Endothelial cell of umbilical vein (primary cell): Measurements from ENCODE around the gene GLP2R. TPM values are rescaled to one million over a fixed set of nuclear protein-coding genes. Genes with fewer than 3 reads are reported as not detected.

Source experiments
- BruUV-seq: library from RNA; stranded (reverse); fragments of 400-500 nt; replicated peaks from 2 replicates; lab custom pipeline; 2021; lab: Mats Ljungman, UMichigan
- CTCF ChIA-PET: fragments of 300-600, 350-600 bp; sonication (Branson Sonifier 250); formaldehyde crosslinking; loops from one replicate; lab custom pipeline; 2021; ENCODE audit warnings: antibody characterized with exemption, inconsistent platforms; lab: Charles Lee
- POLR2A ChIA-PET: fragments of 300-600, 350-600 bp; sonication (Branson Sonifier 250); formaldehyde crosslinking; loops from one replicate; lab custom pipeline; 2021; ENCODE audit warnings: antibody characterized with exemption, inconsistent platforms; lab: Charles Lee
- DNase-seq: peaks from one replicate; pipeline ENCODE4 v3.0.0-alpha.2; 2011; ENCODE audit warnings: low read depth, low spot score
- FAIRE-seq: peaks from 2 replicates; lab custom pipeline; 2011; peaks lifted over from hg19 to GRCh38; lab: Jason Lieb, UNC
- H2AFZ ChIP-seq: 2 replicates; pipeline ENCODE4 v1.6.0; 2012; ENCODE audit warnings: low read depth, low read length, control low read depth, inconsistent platforms
- H3K27ac ChIP-seq: 2 replicates; pipeline ENCODE4 v1.5.1; 2011; ENCODE audit warnings: low read depth, mild to moderate bottlenecking, control low read depth, low read length, moderate library complexity; ENCODE audit not compliant: insufficient read depth
- H3K27me3 ChIP-seq, 2 experiments: 2 replicates each; pipeline versions ENCODE4 v1.6.0 to v1.6.1; 2011; ENCODE audit warnings: low read length in 2 of 2, mixed read lengths in 1 of 2; ENCODE audit not compliant: control insufficient read depth in 2 of 2, insufficient read depth in 2 of 2
- H3K36me3 ChIP-seq, 2 experiments: 2 replicates in 1 of 2; 3 replicates in 1 of 2; pipeline ENCODE4 v1.5.1; 2011; ENCODE audit warnings: low read length in 2 of 2, mild to moderate bottlenecking in 1 of 2, moderate library complexity in 1 of 2; ENCODE audit not compliant: control insufficient read depth in 2 of 2, insufficient read depth in 2 of 2; ENCODE audit errors: extremely low read depth in 1 of 2
- H3K4me1 ChIP-seq: 3 replicates; pipeline ENCODE4 v1.5.1; 2011; ENCODE audit warnings: mild to moderate bottlenecking, low read length; ENCODE audit not compliant: control insufficient read depth, insufficient read depth; ENCODE audit errors: extremely low read depth
- H3K4me2 ChIP-seq: 2 replicates; pipeline ENCODE4 v1.6.1; 2011; ENCODE audit warnings: low read length, control low read depth, mixed read lengths; ENCODE audit not compliant: insufficient read depth
- H3K4me3 ChIP-seq, 3 experiments: fragments of 200-600 bp in 1 of 3; sonication (generic), shearing (Covaris generic) in 1 of 3; replicated peaks in 1 of 3; 2 replicates each; pipeline ENCODE4 v1.5.1; 2011 to 2016; ENCODE audit warnings: control low read depth in 3 of 3, low read length in 3 of 3, mild to moderate bottlenecking in 2 of 3, inconsistent platforms in 1 of 3, low read depth in 1 of 3, moderate library complexity in 1 of 3; ENCODE audit not compliant: insufficient read depth in 1 of 3
- H3K79me2 ChIP-seq: 2 replicates; pipeline ENCODE4 v1.6.0; 2012; ENCODE audit warnings: low read length, inconsistent platforms; ENCODE audit not compliant: control insufficient read depth, insufficient read depth
- H3K9ac ChIP-seq: replicated peaks from 2 replicates; pipeline ENCODE3; 2011; ENCODE audit warnings: low read length, control low read depth; ENCODE audit not compliant: insufficient read depth; ENCODE audit errors: extremely low read depth
- H3K9me1 ChIP-seq: replicated peaks from 3 replicates; pipeline ENCODE4 v1.6.0; 2011; ENCODE audit warnings: mild to moderate bottlenecking, low read length; ENCODE audit not compliant: control insufficient read depth, insufficient read depth; ENCODE audit errors: extremely low read depth
- H3K9me3 ChIP-seq: replicated peaks from 2 replicates; pipeline ENCODE4 v1.5.1; 2012; ENCODE audit warnings: low read length, inconsistent platforms; ENCODE audit not compliant: control insufficient read depth, insufficient read depth
- H4K20me1 ChIP-seq: replicated peaks from 2 replicates; pipeline ENCODE3; 2011; ENCODE audit warnings: mild to moderate bottlenecking, low read length; ENCODE audit not compliant: control insufficient read depth, insufficient read depth; ENCODE audit errors: extremely low read depth
- CTCF ChIP-seq, 2 donors: IDR thresholded peaks; 1 replicate in 1 of 2; 2 replicates in 1 of 2; pipeline ENCODE4 v1.5.1; 2011; ENCODE audit warnings: low read length in 2 of 2, mild to moderate bottlenecking in 2 of 2, moderate library complexity in 2 of 2, control low read depth in 1 of 2, inconsistent platforms in 1 of 2, low read depth in 1 of 2; ENCODE audit not compliant: insufficient read depth in 1 of 2; ENCODE audit errors: extremely low read depth in 1 of 2
- EZH2 ChIP-seq: IDR thresholded peaks from 2 replicates; pipeline ENCODE4 v1.6.1; 2012; ENCODE audit warnings: borderline replicate concordance, low read depth, mild to moderate bottlenecking, moderate library complexity, low read length, inconsistent platforms; ENCODE audit not compliant: severe bottlenecking
- FOS ChIP-seq: IDR thresholded peaks from 2 replicates; pipeline ENCODE4 v1.6.1; 2011; ENCODE audit warnings: mild to moderate bottlenecking, low read length, moderate library complexity, borderline replicate concordance; ENCODE audit not compliant: insufficient read depth
- GATA2 ChIP-seq: IDR thresholded peaks from 2 replicates; pipeline ENCODE4 v1.7.0; 2011; ENCODE audit warnings: low read depth, mild to moderate bottlenecking, moderate library complexity, mixed read lengths, low read length; ENCODE audit not compliant: insufficient read length, insufficient read depth
- JUN ChIP-seq: IDR thresholded peaks from 2 replicates; pipeline ENCODE4 v1.6.1; 2011; ENCODE audit warnings: borderline replicate concordance, low read depth; ENCODE audit not compliant: insufficient read length, insufficient read depth
- MYC ChIP-seq: IDR thresholded peaks from one replicate; pipeline ENCODE4 v1.6.1; 2011; ENCODE audit warnings: mild to moderate bottlenecking, low read depth, low read length
- POLR2A ChIP-seq: IDR thresholded peaks from 2 replicates; pipeline ENCODE4 v1.6.1; 2012; ENCODE audit warnings: low read depth, mild to moderate bottlenecking, control low read depth, low read length
- POLR2AphosphoS5 ChIP-seq: IDR thresholded peaks from 2 replicates; pipeline ENCODE4 v1.6.1; 2012; ENCODE audit warnings: low read depth, mild to moderate bottlenecking, control low read depth, low read length, moderate library complexity; ENCODE audit not compliant: insufficient read depth
- dilution Hi-C: fragments of 300-500 bp; cut with MboI; formaldehyde crosslinking; loops from one replicate; pipeline ENCODE4 v1.15.0; 2019; ENCODE audit warnings: low sequenced_read_pairs; ENCODE audit not compliant: extremely low pct_ligation_motif_present
- intact Hi-C: fragments of 100-400 bp; cut with micrococcal nuclease; formaldehyde crosslinking; loops from one replicate; pipeline ENCODE4 v1.10.0; 2022
- polyA plus RNA-seq, 4 experiments: library from polyadenylated mRNA; depleted of rRNA in 3 of 4; stranded (reverse) in 3 of 4; unstranded in 1 of 4; fragments of >200 nt; gene quantifications; 2 replicates each; pipeline versions ENCODE4 v1.2.1 to v1.2.3, GENCODE V29; 2011 to 2012; ENCODE audit warnings: missing spikeins in 1 of 4
- total RNA-seq: library from RNA; stranded (reverse); gene quantifications from 2 replicates; pipeline ENCODE4 v1.2.3, GENCODE V29; 2021
- TF ChIP-seq, protein P1 (sequence below): IDR thresholded peaks from 2 replicates; pipeline ENCODE4 v1.6.1; 2011; ENCODE audit not compliant: insufficient read depth, insufficient read length

The GLP2R gene
- total and polyA plus RNA-seq, 2 donors (not counting 3 experiments of a cell fraction or from before 2014, with no cell fraction given), result not detected

GRCh38 chr17:9860851-9861250, 35.1 kb downstream of the GLP2R start:
- Histone ChIP-seq H3K27me3 (no peaks in the 10 kb centered on the region), H3K79me2 (no peaks in the 10 kb centered on the region), H2AFZ (no peak overlapping the region), H4K20me1 (no peaks in the 10 kb centered on the region), H3K4me2 (no peak overlapping the region), H3K9me3 (peaks cover 2% of the 10 kb centered on the region), H3K27ac (no peak overlapping the region), H3K36me3 (no peaks in the 10 kb centered on the region), H3K9me1 (no peaks in the 10 kb centered on the region), H3K9ac (no peak overlapping the region), H3K4me1 (no peaks in the 10 kb centered on the region), H3K4me3 (no peak overlapping the region)
- ChIA-PET CTCF (no interaction called here), POLR2A (no interaction called here)
- no peak for TF ChIP-seq POLR2AphosphoS5
- no peak for TF ChIP-seq FOS
- dilution Hi-C loops, result no loop called here
- FAIRE-seq (no peak), DNase-seq (no peak)
- BruUV-seq, result no TSS peak
- intact Hi-C loops, result no loop called here

GRCh38 chr17:9862220-9862619, 36.5 kb downstream of the GLP2R start:
- H3K9me1 ChIP-seq, result no peaks in the 10 kb centered on the region
- no peak overlapping the region for H3K4me2 ChIP-seq
- H3K79me2 ChIP-seq, result no peaks in the 10 kb centered on the region
- no peaks in the 10 kb centered on the region for H3K36me3 ChIP-seq
- FAIRE-seq (no peak), DNase-seq (no peak)
- intact Hi-C loops (no loop called here), dilution Hi-C loops (no loop called here)
- POLR2A ChIA-PET, result no interaction called here
- no peak overlapping the region for H2AFZ ChIP-seq
- no peaks in the 10 kb centered on the region for H3K27me3 ChIP-seq
- H3K27ac ChIP-seq, result no peak overlapping the region
- no peak overlapping the region for H3K9ac ChIP-seq
- H4K20me1 ChIP-seq, result no peaks in the 10 kb centered on the region
- BruUV-seq, result no TSS peak
- no peak for TF ChIP-seq MYC
- TF ChIP-seq, protein P1, sequence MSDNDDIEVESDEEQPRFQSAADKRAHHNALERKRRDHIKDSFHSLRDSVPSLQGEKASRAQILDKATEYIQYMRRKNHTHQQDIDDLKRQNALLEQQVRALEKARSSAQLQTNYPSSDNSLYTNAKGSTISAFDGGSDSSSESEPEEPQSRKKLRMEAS, result no peak
- no peak for TF ChIP-seq FOS
- no peak for TF ChIP-seq GATA2
- TF ChIP-seq CTCF (IDR thresholded peaks at IDR 0.05; ENCODE audit: extremely low read depth in 1 of 2, insufficient read depth in 1 of 2, low read depth in 1 of 2, low read length in 2 of 2), result no peak
- no peak for TF ChIP-seq EZH2
- TF ChIP-seq POLR2AphosphoS5, result no peak
- no peak for TF ChIP-seq POLR2A
- TF ChIP-seq JUN, result no peak
- no peak overlapping the region for H3K4me3 ChIP-seq
- H3K9me3 ChIP-seq, result peaks cover 2% of the 10 kb centered on the region
- CTCF ChIA-PET, result no interaction called here
- H3K4me1 ChIP-seq, result no peaks in the 10 kb centered on the region
